SIG-M5 (cell line): Measurements from ENCODE around the gene CFAP221.

ENCODE experiments used
- DNase-seq: peaks from one replicate; lab custom pipeline; 2025; lab: John Stamatoyannopoulos, UW

The CFAP221 gene

DNA sequence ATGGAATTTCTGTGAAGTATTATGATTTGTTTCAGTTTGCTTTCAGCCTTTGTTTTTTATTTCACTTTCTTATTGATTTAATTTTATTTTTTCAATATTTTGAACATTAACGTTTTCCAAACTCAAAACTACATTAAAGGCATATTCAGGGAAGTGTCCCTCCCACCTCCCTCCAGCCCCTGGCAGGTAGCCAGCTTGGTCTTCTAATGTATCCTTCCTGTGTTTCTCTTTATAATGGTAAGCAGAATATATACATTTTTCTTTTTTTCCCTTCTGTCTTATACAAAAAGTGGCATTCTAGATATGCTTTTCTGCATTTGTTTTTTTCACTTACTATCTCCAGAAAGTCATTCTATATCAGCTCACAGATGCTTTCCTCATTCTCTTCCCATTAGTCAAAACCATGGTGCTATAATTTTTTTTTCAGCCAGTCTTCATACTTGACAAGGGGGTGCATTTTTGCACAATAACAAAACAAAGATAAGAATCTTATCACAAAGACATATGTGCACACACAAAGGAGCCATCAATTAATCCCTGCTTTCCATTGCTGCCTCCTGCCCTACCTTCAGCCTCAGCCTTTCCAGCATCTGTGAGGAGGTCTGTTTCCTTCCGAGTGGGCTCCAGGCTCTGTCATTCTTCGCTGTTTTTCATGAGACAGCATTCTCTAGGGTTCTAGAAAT lies 101.1 kb downstream of the CFAP221 start:
- no peak for DNase-seq

DNA sequence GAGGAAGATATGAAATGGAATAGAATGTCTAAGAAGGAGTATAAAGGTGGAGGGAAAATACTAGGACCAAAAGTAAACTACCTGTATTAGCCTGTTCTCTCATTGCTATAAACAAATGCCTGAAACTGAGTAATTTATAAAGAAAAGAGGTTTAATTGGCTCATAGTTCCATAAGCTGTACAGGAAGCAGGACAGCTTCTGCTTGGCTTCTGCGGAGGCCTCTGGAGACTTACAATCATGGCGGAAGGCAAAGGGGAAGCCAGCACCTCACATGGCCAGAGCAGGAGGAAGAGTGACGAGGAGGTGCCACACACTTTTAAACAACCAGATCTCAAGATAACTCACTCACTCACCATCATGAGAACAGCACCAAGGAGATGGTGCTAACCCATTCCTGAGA lies 101.9 kb downstream of the CFAP221 start:
- DNase-seq = no peak

DNA sequence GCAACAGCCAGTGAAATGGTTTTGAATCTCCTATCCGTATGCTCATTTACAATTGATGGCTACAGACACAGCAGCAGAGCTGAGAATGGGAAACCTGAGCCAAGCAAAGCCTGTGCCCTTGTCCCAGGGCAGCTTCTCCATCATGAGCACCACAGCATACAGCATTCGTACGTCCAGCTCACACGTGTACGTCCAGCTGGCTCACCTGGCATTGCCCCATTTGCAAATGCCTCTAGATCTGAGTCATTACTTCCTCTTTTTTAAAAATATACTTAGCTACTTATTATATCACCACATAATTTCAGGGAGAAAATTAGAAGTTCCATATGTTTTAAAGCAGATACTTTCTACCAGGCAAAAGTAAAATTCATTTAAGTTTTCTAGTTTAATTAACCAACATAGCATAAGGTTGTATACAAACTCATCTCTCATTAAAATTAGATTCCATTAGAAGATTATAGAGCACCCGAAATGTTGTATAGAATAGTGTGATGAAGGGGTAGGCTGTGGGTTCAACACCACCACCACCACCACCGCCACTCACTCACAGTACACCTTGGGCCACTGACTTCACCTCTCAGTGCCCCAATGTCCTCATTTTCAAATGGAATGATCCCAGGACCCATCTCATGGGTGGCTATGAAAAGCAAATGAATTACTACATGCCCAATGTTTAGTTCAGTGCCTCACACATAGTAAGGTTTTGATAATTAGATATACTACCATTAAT lies 103.4 kb downstream of the CFAP221 start:
- DNase-seq = no peak

GRCh38 chr2:119649364-119649917 lies 105.2 kb downstream of the CFAP221 start:
- no peak for DNase-seq

DNA sequence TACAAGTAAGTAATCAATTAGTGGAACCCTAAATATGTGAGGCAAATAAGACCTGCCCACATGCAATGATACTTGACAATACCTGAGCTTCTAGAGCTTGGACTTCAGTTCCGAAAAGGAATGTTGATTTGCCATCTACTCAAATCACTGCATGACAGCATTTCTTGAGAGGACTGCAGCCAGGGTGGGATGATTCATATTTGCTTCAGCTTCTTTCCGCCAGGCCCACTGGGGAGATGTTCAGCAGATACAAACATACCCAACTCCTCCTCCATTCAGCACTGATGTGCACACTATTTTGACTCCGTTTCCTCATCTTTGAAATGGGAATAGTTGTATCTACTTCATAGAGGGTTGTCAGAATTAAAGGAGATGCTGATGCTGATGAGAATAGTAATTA lies 106.0 kb downstream of the CFAP221 start:
- DNase-seq = no peak

- DNase-seq = no peak
Measured at GRCh38 chr2:119650846-119651370, 106.7 kb downstream of the CFAP221 start.

DNA sequence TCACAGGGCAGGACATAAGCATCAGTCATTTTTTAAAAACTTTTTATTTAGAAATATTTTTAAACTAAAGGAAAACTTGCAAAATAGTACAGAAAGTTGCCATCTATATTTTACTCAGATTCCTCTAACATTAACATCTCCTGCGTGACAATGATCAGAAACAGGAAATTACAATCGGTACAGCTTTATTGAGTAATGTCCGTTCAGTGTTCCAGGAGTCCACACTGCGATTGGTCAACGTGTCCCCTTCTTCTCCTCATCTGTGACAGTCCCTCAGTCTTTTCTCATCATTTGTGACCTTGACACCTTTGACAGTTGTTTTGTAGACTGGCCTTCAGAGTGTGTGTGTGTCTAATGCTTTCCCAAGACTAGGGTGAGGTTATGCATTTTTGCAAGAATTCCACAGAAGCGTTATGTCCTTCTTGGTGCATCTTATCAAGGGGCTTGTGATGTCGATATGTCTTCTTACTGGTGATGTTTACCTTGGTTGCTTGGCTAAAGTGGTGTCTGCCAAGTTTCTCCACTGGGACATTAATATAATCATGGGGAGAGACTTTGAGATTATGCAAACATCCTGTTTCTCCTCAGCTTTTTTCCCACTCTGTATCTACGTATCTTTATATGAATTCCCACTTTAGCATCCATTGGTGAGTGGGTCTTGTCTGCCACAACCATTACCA lies 113.4 kb downstream of the CFAP221 start:
- DNase-seq = no peak

GRCh38 chr2:119659601-119660342 lies 115.5 kb downstream of the CFAP221 start:
- no peak for DNase-seq

- DNase-seq = no peak
Measured at GRCh38 chr2:119660343-119660658, 116.1 kb downstream of the CFAP221 start.

- no peak for DNase-seq
Measured at GRCh38 chr2:119662297-119662696, 118.0 kb downstream of the CFAP221 start.

DNA sequence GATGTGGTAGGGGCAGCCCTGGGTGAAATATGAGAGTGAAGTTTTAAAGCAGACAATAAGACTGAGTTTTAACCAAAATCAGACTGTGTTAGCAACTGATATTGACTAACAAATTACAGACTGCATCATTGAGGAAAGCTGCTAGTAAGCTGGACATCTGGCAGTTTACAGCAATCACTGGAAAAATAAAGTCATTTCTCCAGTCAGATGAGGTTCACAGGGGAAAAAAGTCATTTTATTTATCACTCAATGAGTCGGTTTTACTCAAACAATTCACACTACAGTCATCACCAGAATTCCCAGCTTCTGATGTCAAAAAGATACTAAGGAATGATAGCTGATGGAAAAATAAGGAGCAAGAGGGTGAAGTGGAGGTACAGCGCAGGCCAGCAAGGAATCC lies 124.3 kb downstream of the CFAP221 start:
- no peak for DNase-seq

- DNase-seq = no peak
Measured at GRCh38 chr2:119671016-119671415, 126.8 kb downstream of the CFAP221 start.

DNA sequence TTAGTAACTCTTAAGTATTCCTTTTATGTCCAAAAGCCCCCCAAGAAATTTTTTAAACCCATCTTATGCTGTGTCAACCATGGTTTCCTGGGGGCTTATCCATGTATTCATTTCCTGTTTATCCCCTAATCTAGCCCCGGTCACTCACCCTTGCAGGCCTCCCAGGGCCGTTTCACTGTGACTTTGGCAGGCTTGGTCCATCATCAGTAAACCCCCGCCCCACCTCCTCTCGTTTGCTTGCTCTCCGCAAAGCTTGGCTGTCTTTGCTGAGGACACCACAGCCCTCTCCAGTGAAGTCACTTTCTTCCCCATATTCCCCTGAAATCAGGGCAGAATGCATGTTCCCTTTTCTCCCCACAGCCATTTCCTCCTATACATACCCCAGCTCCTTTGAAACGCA lies 127.5 kb downstream of the CFAP221 start:
- no peak for DNase-seq

- no peak for DNase-seq
Measured at GRCh38 chr2:119672161-119672862, 128.1 kb downstream of the CFAP221 start.

- DNase-seq = no peak
Measured at GRCh38 chr2:119673796-119674195, 129.5 kb downstream of the CFAP221 start.

DNA sequence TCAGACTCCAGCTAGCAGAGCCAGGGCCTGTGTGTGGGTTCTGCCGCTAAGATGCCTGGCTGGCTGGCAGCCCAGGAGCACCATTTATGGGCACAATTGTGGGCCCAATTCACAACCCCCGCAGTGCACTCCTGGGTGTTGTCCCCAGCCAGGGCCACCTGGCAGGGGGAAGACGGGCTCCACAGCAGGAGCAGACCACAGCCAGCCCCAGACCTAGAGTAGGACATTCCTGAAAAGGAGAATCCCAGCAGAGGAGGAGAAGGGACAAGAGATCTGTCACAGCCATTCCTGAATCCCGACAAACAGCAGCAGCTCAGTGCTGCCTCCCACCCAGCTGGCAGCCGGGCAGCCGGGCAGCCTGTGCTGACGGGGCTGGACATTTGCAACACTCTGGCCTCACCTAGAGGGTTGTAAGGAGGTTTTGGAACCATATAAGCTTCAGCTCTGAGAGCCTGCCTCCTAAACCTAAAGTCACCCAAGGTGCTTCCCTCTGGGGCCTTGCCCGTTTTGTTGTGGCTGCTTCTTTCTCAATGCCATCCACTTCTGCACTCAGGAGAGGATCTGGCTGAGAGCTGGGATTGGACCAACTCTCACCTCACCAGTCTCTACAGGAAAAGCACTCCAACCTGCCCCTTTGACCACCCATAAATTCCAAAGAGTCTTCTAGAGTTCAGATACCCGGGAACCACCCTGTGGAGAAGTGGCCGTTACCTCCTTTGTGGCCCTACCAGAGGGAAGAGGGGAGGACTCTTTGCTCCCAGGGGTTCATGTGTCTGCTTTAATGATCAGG lies 130.7 kb downstream of the CFAP221 start:
- no peak for DNase-seq

- no peak for DNase-seq
Measured at GRCh38 chr2:119678021-119678656, 133.9 kb downstream of the CFAP221 start.

GRCh38 chr2:119679526-119679837 lies 135.2 kb downstream of the CFAP221 start:
- DNase-seq = no peak

DNA sequence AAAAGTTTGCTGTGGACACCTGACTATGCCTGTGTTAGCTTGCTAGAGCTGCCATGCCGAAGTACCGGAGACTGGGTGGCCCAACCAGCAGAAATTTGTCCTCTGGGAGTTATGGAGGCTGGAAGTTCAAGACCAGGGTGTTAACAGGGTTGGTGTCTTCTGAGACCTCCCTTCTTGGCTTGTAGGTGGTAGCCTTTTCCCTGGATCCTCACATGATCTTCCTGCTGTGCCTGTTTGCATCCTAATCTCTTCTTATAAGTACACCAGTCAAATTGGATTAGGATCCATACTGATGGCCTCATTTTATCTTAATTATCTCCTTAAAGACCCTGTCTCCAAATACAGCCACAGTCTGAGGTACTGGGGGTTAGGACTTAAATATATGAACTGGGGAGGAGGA lies 135.6 kb downstream of the CFAP221 start:
- DNase-seq = no peak

DNA sequence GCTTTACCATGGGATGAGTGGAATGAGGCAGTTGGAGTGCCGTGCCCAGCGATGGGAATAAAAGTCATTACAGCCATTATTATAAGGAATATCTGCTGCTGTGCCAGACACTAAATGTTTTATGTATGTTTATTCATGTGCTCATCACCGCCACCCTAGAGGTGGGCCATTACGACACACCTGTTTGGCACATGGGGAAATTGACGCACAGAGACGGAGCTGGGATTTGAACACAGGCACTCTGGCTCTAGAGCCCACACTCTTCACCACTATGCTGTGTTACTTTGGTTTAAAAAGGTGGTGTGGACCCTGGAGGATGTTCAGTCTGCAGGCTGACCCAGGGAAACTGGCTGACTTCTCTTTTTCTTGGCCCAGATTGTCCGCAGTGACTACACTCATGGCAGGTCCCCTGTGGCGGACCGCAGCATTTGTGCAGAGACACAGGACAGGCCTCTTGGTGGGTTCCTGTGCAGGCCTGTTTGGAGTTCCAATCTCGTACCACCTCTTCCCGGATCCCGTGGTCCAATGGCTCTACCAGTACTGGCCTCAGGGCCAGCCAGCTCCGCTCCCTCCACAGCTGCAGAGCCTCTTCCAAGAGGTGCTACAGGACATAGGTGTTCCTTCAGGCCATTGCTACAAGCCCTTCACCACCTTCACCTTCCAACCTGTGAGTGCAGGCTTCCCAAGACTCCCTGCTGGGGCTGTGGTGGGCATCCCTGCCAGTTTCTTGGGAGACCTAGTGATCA lies 136.4 kb downstream of the CFAP221 start:
- DNase-seq = no peak
